NK-92 treated with Interleukin-12 subunit alpha and Interleukin-12 subunit beta, amount 100 ng/mL, for 24 hours (cell line): ENCODE data around the gene IMPA2.
"Not testable (repeated sequence)": the region's sequence is repeated elsewhere in the genome, so short reads cannot be mapped to it uniquely, and the experiment has no call there.

Source experiments
- DNase-seq: peaks from one replicate; lab custom pipeline; 2025; lab: John Stamatoyannopoulos, UW

Gene IMPA2

GRCh38 chr18:11981192-11981542 is at the start of gene IMPA2:
IMPA2 (plus strand) TSS chr18:11981507; CDS start chr18:11981670, 163 bp downstream.
- DNase-seq, result no peak

- DNase-seq, result no peak
Observed at GRCh38 chr18:11932393-11932792, 48.9 kb upstream of the IMPA2 start.

GRCh38 chr18:11937874-11938478 is 43.3 kb upstream of the IMPA2 start:
- peak; percentile 1 for DNase-seq

DNA sequence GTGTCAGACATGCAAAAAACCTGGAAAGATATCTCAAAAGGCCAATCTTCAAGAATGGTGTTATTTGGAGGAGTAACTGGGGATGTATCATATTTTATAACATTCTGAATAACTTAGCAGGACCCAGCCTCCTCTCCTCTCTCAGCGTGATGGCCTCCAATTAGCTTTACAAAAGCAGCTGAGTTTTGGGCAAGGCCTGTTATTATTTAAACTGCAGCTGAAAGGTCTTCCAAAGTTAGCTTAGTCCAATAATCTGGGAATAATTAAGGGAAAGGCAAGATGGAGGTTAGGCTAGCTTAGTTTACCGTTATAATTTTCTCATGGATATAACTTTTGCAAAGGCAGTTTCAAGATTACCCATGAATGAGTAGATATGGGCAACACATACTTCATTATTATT is 40.4 kb upstream of the IMPA2 start:
- no peak for DNase-seq

- no peak for DNase-seq
Observed at GRCh38 chr18:11943551-11943950, 37.8 kb upstream of the IMPA2 start.

DNA sequence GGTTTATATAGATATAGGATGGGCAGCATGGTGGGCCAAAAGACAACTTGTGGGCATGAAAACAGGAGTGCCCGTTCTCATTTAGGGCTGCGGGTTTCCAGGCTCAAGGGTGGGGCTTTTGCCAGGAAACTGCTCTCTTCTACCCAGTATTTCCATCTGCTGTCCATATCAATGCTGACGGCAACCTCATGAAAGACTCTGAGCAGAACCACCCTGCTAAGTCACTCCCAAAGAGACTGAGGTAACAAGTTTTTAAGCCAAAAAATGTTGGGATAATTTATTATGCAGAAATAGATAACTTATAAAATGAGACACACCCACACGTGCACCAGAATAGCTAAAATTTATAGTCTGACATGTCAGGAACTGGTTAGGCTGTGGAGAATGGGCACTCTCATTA is 37.1 kb upstream of the IMPA2 start:
- no peak for DNase-seq

- no peak for DNase-seq
Observed at GRCh38 chr18:11944786-11945185, 36.5 kb upstream of the IMPA2 start.

DNA sequence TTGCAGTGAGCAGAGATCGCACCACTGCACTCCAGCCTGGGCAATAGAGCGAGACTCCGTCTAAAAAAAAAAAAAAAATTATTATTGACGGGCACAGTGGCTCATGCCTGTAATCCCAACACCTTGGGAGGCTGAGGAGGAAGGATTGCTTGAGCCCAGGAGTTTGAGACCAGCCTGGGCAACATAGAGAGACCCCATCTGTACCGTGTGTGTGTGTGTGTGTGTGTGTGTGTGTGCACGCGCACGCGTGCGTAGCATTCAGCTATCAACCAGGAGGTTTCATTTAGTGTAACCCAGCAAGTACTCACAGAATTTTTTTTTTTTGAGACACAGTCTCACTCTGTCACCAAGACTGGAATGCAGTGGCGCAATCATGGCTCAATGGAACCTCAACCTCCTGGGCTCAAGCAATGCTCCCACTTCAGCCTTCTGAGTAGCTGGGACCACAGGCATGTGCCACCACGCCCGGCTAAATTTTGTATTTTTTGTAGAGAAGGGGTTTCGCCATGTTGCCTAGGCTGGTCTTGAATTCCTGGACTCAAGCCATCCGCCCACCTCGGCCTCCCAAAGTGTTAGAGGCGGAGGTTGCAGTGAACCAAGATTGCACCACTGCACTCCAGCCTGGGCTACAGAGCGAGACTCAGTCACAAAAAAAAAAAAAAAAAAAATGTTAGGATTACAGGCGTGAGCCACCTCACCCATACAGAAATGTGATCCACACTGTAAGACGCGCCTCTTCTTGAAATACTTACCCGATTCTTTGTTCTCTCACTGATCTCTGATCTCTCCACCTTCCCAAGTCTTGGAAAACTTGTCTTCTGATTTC is 35.3 kb upstream of the IMPA2 start:
- not testable (repeated sequence) for DNase-seq

DNA sequence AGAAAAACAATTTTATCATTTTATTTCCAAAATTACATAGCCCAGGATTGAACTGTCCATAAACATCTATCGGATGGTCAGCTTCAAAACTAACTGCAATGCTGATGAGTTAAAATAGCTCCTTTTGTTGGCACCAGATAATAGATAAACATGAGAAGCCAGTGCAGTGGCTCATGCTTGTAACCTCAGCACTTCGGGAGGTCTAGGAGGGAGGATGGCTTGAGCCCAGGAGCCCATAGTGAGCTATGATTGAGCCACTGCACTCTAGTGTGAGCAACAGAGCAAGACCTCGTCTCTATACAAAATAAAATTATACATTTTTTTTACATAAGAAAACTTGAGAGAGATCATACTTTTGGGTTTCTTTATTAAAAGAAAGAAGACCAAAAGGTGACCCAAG is 34.6 kb upstream of the IMPA2 start:
- no peak for DNase-seq

GRCh38 chr18:11947214-11948191 is 33.8 kb upstream of the IMPA2 start:
- no peak for DNase-seq

DNA sequence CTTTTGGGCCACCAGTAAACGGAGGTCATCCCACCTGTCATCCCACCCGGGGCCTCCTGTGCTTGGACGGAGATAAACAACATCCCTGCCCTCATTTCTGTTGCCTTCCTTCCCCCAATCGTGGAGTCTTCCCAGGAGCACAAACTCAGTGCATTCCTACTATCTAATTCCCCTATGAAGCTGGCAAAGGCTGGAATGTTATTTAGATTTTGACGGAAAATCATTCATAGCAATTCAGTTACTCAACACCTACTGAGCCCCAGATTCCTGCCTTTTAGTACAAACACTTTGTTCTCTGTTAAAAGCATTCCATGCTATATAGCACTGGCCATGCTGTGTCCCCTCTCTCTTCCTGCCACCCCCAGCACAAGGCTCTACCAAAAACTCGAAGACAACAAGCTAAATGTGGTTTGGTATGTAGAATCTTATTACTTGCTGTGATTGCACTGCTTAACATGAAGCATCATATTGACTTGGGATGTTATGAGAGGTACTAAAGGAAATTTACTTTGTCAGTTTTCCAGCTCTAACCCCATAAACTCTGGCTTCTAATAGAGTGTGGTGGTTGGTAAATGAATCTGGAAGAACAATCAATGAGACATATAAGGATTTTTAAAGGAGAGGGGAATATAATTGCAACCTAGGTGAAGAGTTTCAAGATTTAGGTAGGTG is 32.3 kb upstream of the IMPA2 start:
- no peak for DNase-seq

DNA sequence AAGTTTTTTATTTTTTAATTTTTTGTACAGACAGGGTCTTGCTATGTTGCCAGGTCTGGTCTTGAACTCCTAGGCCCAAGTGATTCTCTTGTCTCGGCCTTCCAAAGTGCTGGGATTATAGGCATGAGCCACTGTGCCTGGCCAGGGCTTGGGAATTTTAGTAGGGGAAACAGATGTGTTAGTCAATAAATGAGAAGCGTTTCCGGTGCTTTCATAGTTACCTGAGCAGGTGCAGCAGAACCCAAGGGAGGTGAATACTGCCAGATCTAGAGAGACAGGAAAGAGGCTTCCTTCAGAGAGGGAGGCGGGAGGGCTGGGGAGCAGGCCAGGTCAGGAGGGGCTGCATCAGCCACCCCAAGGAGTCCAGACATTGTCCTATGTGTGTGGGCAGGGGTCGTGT is 30.5 kb upstream of the IMPA2 start:
- DNase-seq, result no peak

DNA sequence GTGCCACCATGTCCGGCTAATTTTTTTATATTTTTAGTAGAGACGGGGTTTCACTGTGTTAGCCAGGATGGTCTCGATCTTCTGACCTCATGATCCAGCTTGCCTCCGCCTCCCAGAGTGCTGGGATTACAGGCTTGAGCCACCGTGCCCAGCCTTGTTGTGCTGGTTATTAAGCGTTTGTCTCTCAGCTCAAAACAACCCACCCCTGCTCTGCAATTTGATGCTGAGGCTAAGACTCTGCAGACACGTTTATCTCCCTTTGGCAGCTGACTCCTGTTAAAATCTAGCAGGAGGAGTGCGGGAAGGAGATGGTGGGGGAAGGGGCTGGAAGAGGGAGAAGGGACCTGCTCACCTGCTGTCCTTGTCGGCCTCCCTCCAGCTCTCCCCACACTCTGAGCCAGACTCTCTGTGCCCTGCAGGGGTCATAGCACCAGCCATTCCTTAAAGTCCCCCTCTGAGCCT is 29.9 kb upstream of the IMPA2 start:
- DNase-seq, result no peak

DNA sequence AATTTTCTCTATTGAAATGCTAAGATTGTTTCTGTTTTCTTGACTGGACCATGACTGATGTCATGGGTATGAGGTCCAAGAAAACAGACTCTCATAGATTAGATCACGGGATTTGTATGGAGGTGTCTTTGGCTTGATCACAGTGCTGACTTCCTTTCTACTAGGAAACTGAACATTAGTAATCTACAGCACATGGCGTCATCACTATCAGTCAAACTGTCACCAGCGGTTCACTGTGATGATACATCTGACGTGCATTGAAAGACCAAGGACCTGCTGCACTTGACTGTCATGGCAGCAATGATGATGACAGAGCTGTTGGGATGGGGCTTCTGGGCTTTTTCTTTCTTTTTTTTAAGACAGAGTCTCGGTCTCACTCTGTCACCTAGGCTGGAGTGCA is 28.2 kb upstream of the IMPA2 start:
- no peak for DNase-seq

DNA sequence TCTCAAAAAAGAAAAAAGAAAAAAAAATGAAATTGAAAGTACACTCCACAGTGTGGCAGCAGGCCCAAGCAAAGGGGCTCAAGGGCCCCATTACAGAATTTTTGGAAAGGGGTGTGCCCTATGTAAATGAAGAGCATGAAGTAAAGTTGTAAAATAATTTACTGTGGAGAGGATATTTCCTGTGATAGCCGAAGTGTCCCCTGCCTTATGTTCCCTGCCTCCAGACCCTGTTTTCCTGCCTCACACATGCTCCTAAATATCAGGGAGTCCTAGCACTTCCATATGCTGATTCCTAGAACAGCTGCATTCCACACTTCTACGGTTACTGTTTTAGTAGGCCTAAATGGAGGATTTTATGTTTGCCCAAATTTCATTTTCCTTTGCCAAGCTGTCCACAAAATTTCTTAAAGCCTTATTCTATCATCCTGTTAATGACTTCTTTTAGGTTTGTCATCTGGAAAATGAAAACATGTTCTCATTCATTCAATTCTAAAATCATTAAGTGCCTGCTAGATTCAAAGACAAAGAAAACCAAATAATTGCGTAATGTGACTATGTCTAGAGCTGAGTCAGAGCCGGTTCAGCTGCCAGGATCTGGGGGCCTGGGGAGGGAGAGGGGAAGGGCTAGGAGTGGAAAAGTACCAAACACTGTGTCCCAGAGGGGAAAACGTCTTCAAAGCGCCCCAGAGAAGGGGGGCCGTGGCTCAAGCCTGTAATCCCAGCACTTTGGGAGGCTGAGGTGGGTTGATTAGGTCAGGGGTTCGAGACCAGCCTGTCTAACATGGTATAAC is 25.9 kb upstream of the IMPA2 start:
- no peak for DNase-seq

DNA sequence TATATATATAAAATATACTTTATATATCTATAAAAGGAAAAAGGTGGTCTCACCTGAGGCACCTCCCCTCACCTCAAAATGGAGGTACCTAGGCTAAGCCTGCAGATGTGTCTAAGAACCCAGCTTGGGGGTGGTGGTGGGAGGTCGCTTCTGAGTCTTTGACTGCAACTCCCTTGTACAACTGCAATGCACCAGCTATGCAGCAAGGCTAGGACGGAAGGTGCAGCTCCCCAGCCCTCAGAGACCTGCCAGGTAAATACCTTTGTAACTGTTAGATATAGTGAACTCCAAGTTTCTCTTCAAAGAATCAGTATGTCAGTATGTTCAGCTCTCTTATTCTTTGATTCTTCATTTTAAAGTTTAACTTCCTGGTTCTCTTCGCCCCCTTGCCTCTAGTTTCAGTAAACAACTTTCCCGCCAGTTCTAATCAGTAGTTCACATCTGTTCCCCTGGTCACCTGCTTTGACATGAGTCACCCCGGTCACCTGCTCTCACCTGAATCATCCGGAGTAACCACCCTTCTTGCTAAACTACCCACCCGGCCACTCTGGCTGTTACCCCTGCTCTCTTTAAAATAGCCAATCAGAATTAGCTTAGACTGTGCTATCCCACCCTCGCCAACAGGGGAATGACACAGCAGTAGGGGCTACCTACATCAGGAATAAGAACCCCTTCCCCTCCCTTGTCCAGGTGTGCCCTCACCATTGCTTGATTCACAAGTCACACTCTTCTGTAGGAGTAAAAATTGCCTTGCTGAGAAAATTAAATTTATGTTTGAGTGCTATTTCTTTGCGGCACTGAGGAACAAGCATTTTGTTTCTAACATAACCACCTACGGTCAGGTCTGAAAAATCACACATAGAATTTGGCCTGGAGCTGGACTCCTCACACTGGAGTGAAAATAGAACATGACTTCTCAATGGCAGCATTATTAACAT is 24.7 kb upstream of the IMPA2 start:
- no peak for DNase-seq

GRCh38 chr18:11957636-11958035 is 23.7 kb upstream of the IMPA2 start:
- no peak for DNase-seq

GRCh38 chr18:11959651-11960050 is 21.7 kb upstream of the IMPA2 start:
- DNase-seq, result not testable (repeated sequence)

DNA sequence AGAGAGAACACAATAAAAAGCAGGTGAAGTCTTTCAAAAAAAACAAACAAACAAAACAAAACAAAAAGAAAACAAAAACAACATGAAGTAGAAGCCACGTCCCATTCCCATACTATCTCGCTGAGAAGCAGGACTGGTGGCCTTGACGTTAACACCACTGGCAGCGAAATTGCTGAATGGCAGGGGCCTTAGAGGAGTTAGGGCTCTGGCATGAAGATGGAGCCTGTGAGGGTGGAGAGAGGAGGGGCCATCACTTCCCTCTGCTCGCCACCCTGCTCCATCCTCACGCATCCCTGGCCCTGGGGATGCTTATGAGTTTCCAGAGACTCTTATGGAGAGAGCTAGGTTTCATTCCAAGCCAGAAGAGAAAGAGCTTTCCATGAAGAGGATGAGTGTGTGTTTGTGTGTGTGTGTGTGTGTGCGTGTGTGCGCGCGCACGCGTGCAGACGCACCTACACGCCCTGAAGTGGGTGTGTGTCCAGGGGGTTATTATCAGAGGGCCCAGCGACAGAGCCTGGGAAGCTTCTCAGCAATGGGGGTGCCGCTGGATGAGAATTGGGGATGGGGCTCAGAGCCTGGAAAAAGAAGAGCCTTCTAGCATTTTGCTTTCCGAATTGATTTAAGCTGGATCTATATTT is 20.4 kb upstream of the IMPA2 start:
- no peak for DNase-seq
